H9 (cell line): ENCODE data around the gene MAD1L1. TPM values are rescaled to one million over a fixed set of nuclear protein-coding genes. Genes with fewer than 3 reads are reported as not detected.

Experiments used
- DNase-seq: peaks from one replicate; pipeline ENCODE4 v3.0.0-alpha.2; 2017
- H2AFZ ChIP-seq: one replicate; pipeline ENCODE4 v1.6.1; 2013; ENCODE audit warnings: mild to moderate bottlenecking, low read length, control low read depth, moderate library complexity
- H2AK5ac ChIP-seq: 2 replicates; pipeline ENCODE4 v1.6.1; 2013; ENCODE audit warnings: low read length, control low read depth, mixed read lengths; ENCODE audit not compliant: insufficient read length
- H2BK120ac ChIP-seq: one replicate; pipeline ENCODE4 v1.6.1; 2013; ENCODE audit warnings: low read depth, mild to moderate bottlenecking, low read length, control low read depth, inconsistent platforms; ENCODE audit not compliant: poor library complexity, severe bottlenecking
- H2BK12ac ChIP-seq: 2 replicates; pipeline ENCODE4 v1.6.1; 2013; ENCODE audit warnings: low read length, control low read depth, mixed read lengths, low read depth; ENCODE audit not compliant: insufficient read length
- H2BK15ac ChIP-seq: 2 replicates; pipeline ENCODE4 v1.6.1; 2013; ENCODE audit warnings: low read depth, low read length, control low read depth
- H2BK20ac ChIP-seq: one replicate; pipeline ENCODE4 v1.6.1; 2013; ENCODE audit warnings: low read depth, mild to moderate bottlenecking, low read length, control low read depth, inconsistent platforms; ENCODE audit not compliant: poor library complexity, severe bottlenecking
- H2BK5ac ChIP-seq: 2 replicates; pipeline ENCODE4 v1.6.1; 2013; ENCODE audit warnings: low read length, control low read depth, mixed read lengths; ENCODE audit not compliant: insufficient read length
- H3K14ac ChIP-seq: 2 replicates; pipeline ENCODE4 v1.6.1; 2013; ENCODE audit warnings: low read length, control low read depth; ENCODE audit not compliant: insufficient read depth
- H3K18ac ChIP-seq: 2 replicates; pipeline ENCODE4 v1.6.1; 2013; ENCODE audit warnings: low read depth, mild to moderate bottlenecking, mixed read lengths, low read length, control low read depth; ENCODE audit not compliant: insufficient read length
- H3K23ac ChIP-seq: 2 replicates; pipeline ENCODE4 v1.6.1; 2013; ENCODE audit warnings: low read length, control low read depth, mixed read lengths, low read depth; ENCODE audit not compliant: insufficient read length
- H3K23me2 ChIP-seq: 2 replicates; pipeline ENCODE4 v1.6.1; 2013; ENCODE audit warnings: low read depth, mild to moderate bottlenecking, mixed read lengths, low read length, control low read depth; ENCODE audit not compliant: insufficient read length, poor library complexity, severe bottlenecking
- H3K27ac ChIP-seq: 2 replicates; pipeline ENCODE4 v1.5.1; 2013; ENCODE audit warnings: low read length, control low read depth, mixed read lengths, low read depth; ENCODE audit not compliant: insufficient read length
- H3K27me3 ChIP-seq: 2 replicates; pipeline ENCODE4 v1.6.1; 2013; ENCODE audit warnings: low read length, control low read depth, inconsistent platforms; ENCODE audit not compliant: insufficient read depth
- H3K4ac ChIP-seq: 2 replicates; pipeline ENCODE4 v1.6.1; 2013; ENCODE audit warnings: low read depth, mild to moderate bottlenecking, control low read depth, inconsistent platforms, low read length, moderate library complexity
- H3K4me1 ChIP-seq: 2 replicates; pipeline ENCODE4 v1.6.1; 2013; ENCODE audit warnings: low read length, control low read depth, inconsistent platforms; ENCODE audit not compliant: insufficient read depth
- H3K4me2 ChIP-seq: 2 replicates; pipeline ENCODE4 v1.6.1; 2013; ENCODE audit warnings: low read length, control low read depth, mixed read lengths; ENCODE audit not compliant: insufficient read length, insufficient read depth
- H3K56ac ChIP-seq: 2 replicates; pipeline ENCODE4 v1.6.1; 2013; ENCODE audit warnings: low read depth, mild to moderate bottlenecking, mixed read lengths, low read length, control low read depth; ENCODE audit not compliant: insufficient read length
- H3K79me1 ChIP-seq: 2 replicates; pipeline ENCODE4 v1.6.1; 2013; ENCODE audit warnings: low read depth, mild to moderate bottlenecking, moderate library complexity, low read length, control low read depth, inconsistent platforms; ENCODE audit not compliant: insufficient read depth, poor library complexity, severe bottlenecking
- H3K79me2 ChIP-seq: 2 replicates; pipeline ENCODE4 v1.6.1; 2013; ENCODE audit warnings: low read length, control low read depth, inconsistent platforms; ENCODE audit not compliant: insufficient read depth
- H3K9ac ChIP-seq: 2 replicates; pipeline ENCODE4 v1.6.1; 2013; ENCODE audit warnings: low read length, control low read depth, mixed read lengths; ENCODE audit not compliant: insufficient read length; ENCODE audit errors: extremely low read depth
- H3K9me3 ChIP-seq: one replicate; pipeline ENCODE4 v1.6.1; 2013; ENCODE audit warnings: low read depth, low read length, inconsistent platforms; ENCODE audit not compliant: control insufficient read depth
- H3T11ph ChIP-seq: one replicate; pipeline ENCODE4 v1.6.1; 2013; ENCODE audit warnings: mild to moderate bottlenecking, low read length, control low read depth, inconsistent platforms
- H4K20me1 ChIP-seq: one replicate; pipeline ENCODE4 v1.6.1; 2013; ENCODE audit not compliant: control insufficient read depth, insufficient read length, insufficient read depth
- H4K5ac ChIP-seq: 2 replicates; pipeline ENCODE4 v1.6.1; 2013; ENCODE audit warnings: low read depth, mild to moderate bottlenecking, mixed read lengths, low read length, control low read depth; ENCODE audit not compliant: insufficient read length
- H4K8ac ChIP-seq: replicated peaks from 2 replicates; pipeline ENCODE4 v1.6.1; 2013; ENCODE audit warnings: low read length, control low read depth, mixed read lengths, low read depth; ENCODE audit not compliant: insufficient read length
- H4K91ac ChIP-seq: 2 replicates; pipeline ENCODE4 v1.6.1; 2013; ENCODE audit warnings: low read depth, mild to moderate bottlenecking, moderate library complexity, mixed read lengths, low read length, control low read depth; ENCODE audit not compliant: insufficient read length
- H3K27ac Mint-ChIP-seq, 3 experiments: 2 replicates in 2 of 3; 3 replicates in 1 of 3; pipeline ENCODE4 v1.8.0; 2020 to 2021; ENCODE audit warnings: mixed read lengths in 3 of 3, mild to moderate bottlenecking in 1 of 3, moderate library complexity in 1 of 3
- H3K27me3 Mint-ChIP-seq: 2 replicates; pipeline ENCODE4 v1.8.0; 2021; ENCODE audit warnings: low read depth, mild to moderate bottlenecking, moderate library complexity, mixed read lengths
- H3K36me3 Mint-ChIP-seq, 3 experiments: 2 replicates in 2 of 3; 3 replicates in 1 of 3; pipeline ENCODE4 v1.8.0; 2020 to 2021; ENCODE audit warnings: low read depth in 3 of 3, mixed read lengths in 3 of 3; ENCODE audit not compliant: insufficient read depth in 1 of 3
- H3K4me1 Mint-ChIP-seq, 2 experiments: 2 replicates each; pipeline ENCODE4 v1.8.0; 2020; ENCODE audit warnings: mixed read lengths in 2 of 2
- H3K4me3 Mint-ChIP-seq, 2 experiments: 2 replicates in 1 of 2; 3 replicates in 1 of 2; pipeline ENCODE4 v1.8.0; 2020 to 2021; ENCODE audit warnings: mild to moderate bottlenecking in 2 of 2, mixed read lengths in 2 of 2, moderate library complexity in 1 of 2
- H3K9me3 Mint-ChIP-seq, 2 experiments: 2 replicates in 1 of 2; 3 replicates in 1 of 2; pipeline ENCODE4 v1.8.0; 2020; ENCODE audit warnings: mild to moderate bottlenecking in 2 of 2, mixed read lengths in 2 of 2, moderate library complexity in 1 of 2
- WGBS: extraction: QIAGEN DNeasy Blood & Tissue Kit; methylation state at CpG from one replicate; pipeline ENCODE4 v1.1.7; 2013; ENCODE audit warnings: missing lambda C conversion rate, low lambda C conversion rate, mixed read lengths; ENCODE audit not compliant: insufficient read length; ENCODE audit errors: extremely low coverage; 5-methylcytosine and 5-hydroxymethylcytosine counted together
- total RNA-seq: library from RNA; stranded (reverse); gene quantifications from 2 replicates; pipeline ENCODE4 v1.2.1, GENCODE V29; 2021
- TF ChIP-seq, protein P1 (sequence below): fragments of 200-600 bp; sonication (generic); conservative IDR thresholded peaks from 3 replicates; pipeline ENCODE4 v1.8.0; 2021; ENCODE audit warnings: antibody characterized with exemption, mild to moderate bottlenecking

The MAD1L1 gene
- total RNA-seq, 1 experiment from 2014 or later = 39.0 TPM

DNA sequence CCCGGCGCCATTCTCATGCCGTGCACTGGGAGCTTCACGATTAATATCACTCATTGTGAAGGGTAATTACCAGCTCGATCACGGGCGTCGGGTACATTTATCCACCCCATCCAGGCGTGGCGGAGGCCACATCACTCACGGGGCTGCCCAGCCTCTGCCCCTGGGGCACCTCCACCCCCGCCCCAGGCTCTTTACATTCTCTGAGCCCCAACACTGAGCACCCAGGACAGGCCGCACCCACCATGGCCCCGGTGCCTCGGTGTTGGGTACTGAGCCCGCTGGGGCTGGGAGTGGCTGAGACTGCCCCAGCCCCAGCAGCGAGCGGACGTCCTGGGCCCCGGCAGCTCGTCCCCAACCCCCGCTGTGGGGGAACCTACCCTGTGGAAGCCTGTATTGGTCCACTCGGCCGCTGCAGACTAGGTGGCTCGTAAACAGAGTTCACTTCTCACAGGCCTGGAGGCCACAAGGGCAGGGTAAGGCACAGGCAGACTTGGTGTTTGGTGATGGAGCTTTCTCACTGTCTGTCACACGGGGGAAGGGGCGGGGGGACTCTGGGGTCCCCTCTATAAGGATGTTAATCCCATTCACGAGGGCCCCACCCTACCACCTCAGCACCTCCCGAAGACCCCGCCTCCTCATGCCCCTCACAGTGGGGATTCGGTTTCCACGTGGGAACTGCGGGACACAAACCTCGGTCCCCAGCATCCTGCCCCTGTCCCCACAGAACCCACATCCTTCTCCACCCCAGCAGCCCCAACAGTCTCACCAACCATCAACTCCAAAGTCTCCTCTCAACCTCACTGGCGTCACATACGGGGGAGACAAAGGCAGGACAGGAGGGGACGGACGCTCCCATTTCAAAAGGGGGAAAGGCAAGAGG lies 378.5 kb downstream of the MAD1L1 start:
- TF ChIP-seq, protein P1, sequence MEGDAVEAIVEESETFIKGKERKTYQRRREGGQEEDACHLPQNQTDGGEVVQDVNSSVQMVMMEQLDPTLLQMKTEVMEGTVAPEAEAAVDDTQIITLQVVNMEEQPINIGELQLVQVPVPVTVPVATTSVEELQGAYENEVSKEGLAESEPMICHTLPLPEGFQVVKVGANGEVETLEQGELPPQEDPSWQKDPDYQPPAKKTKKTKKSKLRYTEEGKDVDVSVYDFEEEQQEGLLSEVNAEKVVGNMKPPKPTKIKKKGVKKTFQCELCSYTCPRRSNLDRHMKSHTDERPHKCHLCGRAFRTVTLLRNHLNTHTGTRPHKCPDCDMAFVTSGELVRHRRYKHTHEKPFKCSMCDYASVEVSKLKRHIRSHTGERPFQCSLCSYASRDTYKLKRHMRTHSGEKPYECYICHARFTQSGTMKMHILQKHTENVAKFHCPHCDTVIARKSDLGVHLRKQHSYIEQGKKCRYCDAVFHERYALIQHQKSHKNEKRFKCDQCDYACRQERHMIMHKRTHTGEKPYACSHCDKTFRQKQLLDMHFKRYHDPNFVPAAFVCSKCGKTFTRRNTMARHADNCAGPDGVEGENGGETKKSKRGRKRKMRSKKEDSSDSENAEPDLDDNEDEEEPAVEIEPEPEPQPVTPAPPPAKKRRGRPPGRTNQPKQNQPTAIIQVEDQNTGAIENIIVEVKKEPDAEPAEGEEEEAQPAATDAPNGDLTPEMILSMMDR = no peak
- Mint-ChIP-seq H3K4me3 (no peak overlapping the region), H3K27me3 (no peaks in the 10 kb centered on the region; the same call in 1 of the 2 replicates), H3K27ac (0 out of 7 replicates have a peak overlapping the region, but pooled peaks of 1 of the 3 experiments have one; percentile 7), H3K4me1 (peaks cover 2 to 15% of the 10 kb centered on the region in 2 experiments; a peak in 2 of 4 replicates), H3K9me3 (no peaks in the 10 kb centered on the region), H3K36me3 (0 out of 7 replicates have a peak, but pooled peaks cover 0 to 4% (median 0%) of the 10 kb centered on the region in 3 experiments)
- Histone ChIP-seq H2BK20ac (no peak overlapping the region), H2AK5ac (no peak overlapping the region), H3T11ph (no peak overlapping the region), H4K5ac (no peak overlapping the region), H3K79me2 (no peaks in the 10 kb centered on the region), H3K27ac (no peak overlapping the region), H4K20me1 (peaks cover 3% of the 10 kb centered on the region), H4K91ac (no peak overlapping the region), H3K4me1 (no peaks in the 10 kb centered on the region), H3K56ac (no peak overlapping the region), H3K18ac (no peak overlapping the region), H3K23ac (no peak overlapping the region), H3K9ac (no peak overlapping the region), H3K4me2 (no peak overlapping the region), H3K27me3 (no peaks in the 10 kb centered on the region), H3K23me2 (no peaks in the 10 kb centered on the region), H3K79me1 (no peaks in the 10 kb centered on the region), H2BK12ac (no peak overlapping the region), H2BK15ac (no peak overlapping the region), H2BK120ac (no peak overlapping the region), H3K9me3 (no peaks in the 10 kb centered on the region), H4K8ac (no peak overlapping the region), H2BK5ac (no peak overlapping the region), H3K4ac (no peak overlapping the region), H3K14ac (peak overlapping the region; percentile 45; the same call in 1 of the 2 replicates), H2AFZ (no peak overlapping the region)
- no CpG with 5 or more reads among the region's 38 CpGs for WGBS
- DNase-seq = no peak
